ENCODE data around the gene C5AR1. TPM values are rescaled to one million over a fixed set of nuclear protein-coding genes. Genes with fewer than 3 reads are reported as not detected.
"Not testable (repeated sequence)": the region's sequence is repeated elsewhere in the genome, so short reads cannot be mapped to it uniquely, and the experiment has no call there.

The C5AR1 gene
- total RNA-seq, 6 donors from 2014 or later: 20.3 to 87.3 (median 45.1) TPM

- no peaks in the 10 kb centered on the region for H3K27me3 ChIP-seq
- H3K36me3 ChIP-seq: peaks cover 17 to 100% (median 86%) of the 10 kb centered on the region in 4 donors
- DNase-seq: peak in 1 of 2 donors; percentile 54
- H3K27ac ChIP-seq: no peak overlapping the region
- TF ChIP-seq CTCF (IDR thresholded peaks at IDR 0.05) (no peak), POLR2A (IDR thresholded peaks at IDR 0.05) (no peak), EP300 (IDR thresholded peaks at IDR 0.05) (no peak), POLR2AphosphoS5 (IDR thresholded peaks at IDR 0.05) (no peak)
- 88 to 96% methylated on average over 11 to 25 of the region's 28 CpGs for WGBS, 2 donors
- no peak for ATAC-seq (ENCODE audit: low FRiP score in 2 of 2)
- no peak overlapping the region for H3K4me3 ChIP-seq
- no peaks in the 10 kb centered on the region for H3K9me3 ChIP-seq
- peaks cover 0 to 9% (median 0%) of the 10 kb centered on the region in 4 donors for H3K4me1 ChIP-seq
Observed at GRCh38 chr19:47357788-47358680, 48.4 kb downstream of the C5AR1 start.

DNA sequence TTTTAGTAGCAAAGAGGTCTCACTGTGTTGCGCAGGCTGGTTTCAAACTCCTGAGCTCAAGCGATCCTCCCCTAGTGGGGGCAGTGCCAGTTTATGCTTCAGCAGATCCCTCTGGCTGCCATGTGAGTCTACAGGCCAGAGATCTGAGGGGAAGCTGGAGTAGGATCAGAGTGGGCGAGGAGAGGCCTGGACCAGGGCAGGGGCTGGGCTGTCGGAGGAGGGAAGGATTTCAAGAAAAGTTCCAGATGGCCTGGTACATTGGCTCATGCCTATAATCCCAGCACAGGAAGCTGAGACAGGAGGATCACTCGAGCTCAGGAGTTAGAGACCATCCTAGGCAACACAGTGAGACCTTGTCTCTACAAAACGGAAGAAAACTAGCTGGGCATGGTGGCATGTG, 49.3 kb downstream of the C5AR1 start:
- peak in 1 of 2 donors; percentile 27 for ATAC-seq (ENCODE audit: low FRiP score in 2 of 2)

DNA sequence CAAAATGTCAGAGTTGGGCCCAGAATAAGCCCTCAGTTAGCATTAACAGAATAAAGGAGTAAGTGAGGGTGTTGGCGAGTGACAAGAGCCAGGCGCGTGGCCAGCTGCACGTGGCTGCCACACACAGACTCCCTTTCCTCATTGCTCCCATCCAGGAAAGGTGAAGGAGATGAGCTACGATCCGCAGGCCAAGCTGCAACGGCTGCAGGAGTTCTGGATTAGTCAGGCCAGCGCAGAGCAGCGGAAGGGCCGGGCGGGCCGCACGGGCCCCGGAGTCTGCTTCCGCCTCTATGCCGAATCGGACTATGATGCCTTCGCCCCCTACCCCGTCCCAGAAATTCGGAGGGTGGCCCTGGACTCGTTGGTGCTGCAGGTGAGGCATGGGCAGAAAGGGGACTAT, 52.7 kb downstream of the C5AR1 start:
- H3K36me3 ChIP-seq: peaks cover 10 to 100% (median 80%) of the 10 kb centered on the region in 4 donors
- peak in 1 of 2 donors; percentile 63 for DNase-seq
- ATAC-seq (ENCODE audit: low FRiP score in 2 of 2): no peak

More for the DNA sequence above, 49.3 kb downstream of the C5AR1 start:
- no peak overlapping the region for H3K4me3 ChIP-seq
- DNase-seq: no peak
- H3K4me1 ChIP-seq: peaks cover 0 to 7% (median 0%) of the 10 kb centered on the region in 4 donors
- H3K36me3 ChIP-seq: peaks cover 10 to 100% (median 84%) of the 10 kb centered on the region in 4 donors
- no peaks in the 10 kb centered on the region for H3K27me3 ChIP-seq
- no peak for TF ChIP-seq EP300 (IDR thresholded peaks at IDR 0.05)
- no peak for TF ChIP-seq POLR2A (IDR thresholded peaks at IDR 0.05)
- TF ChIP-seq POLR2AphosphoS5 (IDR thresholded peaks at IDR 0.05): no peak
- TF ChIP-seq CTCF (IDR thresholded peaks at IDR 0.05): no peak
- WGBS, 2 donors: 89 to 96% methylated on average over 5 to 6 of the region's 6 CpGs
- H3K9me3 ChIP-seq: no peaks in the 10 kb centered on the region
- no peak overlapping the region for H3K27ac ChIP-seq

GRCh38 chr19:47363758-47364531, 54.3 kb downstream of the C5AR1 start:
- no peaks in the 10 kb centered on the region for H3K9me3 ChIP-seq
- H3K27me3 ChIP-seq: no peaks in the 10 kb centered on the region
- no peak for TF ChIP-seq POLR2AphosphoS5 (IDR thresholded peaks at IDR 0.05)
- no peak for TF ChIP-seq EP300 (IDR thresholded peaks at IDR 0.05)
- TF ChIP-seq POLR2A (IDR thresholded peaks at IDR 0.05): no peak
- TF ChIP-seq CTCF (IDR thresholded peaks at IDR 0.05): no peak
- peak overlapping the region; percentile 43 to 74 (median 58) for H3K27ac ChIP-seq
- peak in 1 of 2 donors; percentile 27 for ATAC-seq (ENCODE audit: low FRiP score in 2 of 2)
- peaks cover 1 to 93% (median 72%) of the 10 kb centered on the region in 4 donors for H3K36me3 ChIP-seq
- no peak overlapping the region for H3K4me3 ChIP-seq
- WGBS, 2 donors: 79 to 83% methylated on average over 12 to 13 of the region's 13 CpGs
- H3K4me1 ChIP-seq: peaks cover 0 to 3% (median 0%) of the 10 kb centered on the region in 4 donors
- DNase-seq: no peak

More for the DNA sequence above, 52.7 kb downstream of the C5AR1 start:
- TF ChIP-seq POLR2AphosphoS5 (IDR thresholded peaks at IDR 0.05): no peak
- TF ChIP-seq CTCF (IDR thresholded peaks at IDR 0.05): no peak
- TF ChIP-seq POLR2A (IDR thresholded peaks at IDR 0.05): no peak
- TF ChIP-seq EP300 (IDR thresholded peaks at IDR 0.05): no peak
- WGBS, 2 donors: 94 to 96% methylated on average over 15 to 21 of the region's 21 CpGs
- Histone ChIP-seq H3K4me1 (peaks cover 0 to 3% (median 0%) of the 10 kb centered on the region in 4 donors), H3K27ac (no peak overlapping the region), H3K9me3 (no peaks in the 10 kb centered on the region), H3K27me3 (no peaks in the 10 kb centered on the region), H3K4me3 (no peak overlapping the region)

DNA sequence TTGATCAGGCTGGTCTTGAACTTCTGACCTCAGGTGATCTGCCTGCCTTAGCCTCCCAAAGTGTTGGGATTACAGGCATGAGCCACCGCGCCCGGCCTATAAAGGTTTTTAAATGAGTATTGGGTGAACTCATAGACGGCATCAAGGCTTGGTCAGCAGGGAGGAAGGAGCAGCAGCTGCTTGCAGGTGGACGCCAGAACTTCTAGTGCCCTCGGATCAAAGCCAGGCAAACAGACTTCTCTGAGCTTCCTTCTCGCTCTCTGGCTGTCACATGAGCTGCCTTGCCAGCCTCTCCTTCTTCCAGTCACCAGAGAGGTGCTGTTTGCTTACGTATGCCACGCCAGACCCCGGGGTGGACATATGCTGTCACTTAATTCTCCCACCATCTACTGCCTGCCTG, 55.8 kb downstream of the C5AR1 start:
- H3K9me3 ChIP-seq; H3K4me1 ChIP-seq; H3K4me3 ChIP-seq; ATAC-seq (ENCODE audit: low FRiP score in 2 of 2); H3K27me3 ChIP-seq; DNase-seq: not testable (repeated sequence)
- peak overlapping the region in 2 of 4 donors; percentile 43 to 74 for H3K27ac ChIP-seq
- WGBS, 2 donors: 83 to 93% methylated on average over 5 to 10 of the region's 10 CpGs
- peaks cover 7 to 93% (median 67%) of the 10 kb centered on the region in 4 donors for H3K36me3 ChIP-seq

Measured in upper lobe of left lung (tissue), 6 donors.